ENCODE results near the gene CEMIP. TPM values are rescaled to one million over a fixed set of nuclear protein-coding genes. Genes with fewer than 3 reads are reported as not detected.

The CEMIP gene
- total RNA-seq, 2 donors from 2014 or later = 0.05 to 0.09 TPM

- Mint-ChIP-seq H3K4me1 (ENCODE audit: low read depth) (peaks cover 54% of the 10 kb centered on the region), H3K36me3 (ENCODE audit: insufficient read depth in 2 of 2) (peaks cover 5 to 10% of the 10 kb centered on the region in 2 donors)
Observed at GRCh38 chr15:80978685-80979329, 199.6 kb downstream of the CEMIP start.

GRCh38 chr15:80979538-80980200 is 200.5 kb downstream of the CEMIP start:
- H3K4me3 Mint-ChIP-seq = no peak overlapping the region
- H3K27me3 Mint-ChIP-seq (ENCODE audit: low read depth) = no peaks in the 10 kb centered on the region
- H3K27ac Mint-ChIP-seq = peak overlapping the region; percentile 19
- ATAC-seq (replicated peaks in 1 of 2) = no peak
- no peaks in the 10 kb centered on the region for H3K9me3 Mint-ChIP-seq
- peaks cover 5 to 10% of the 10 kb centered on the region in 2 donors for H3K36me3 Mint-ChIP-seq (ENCODE audit: insufficient read depth in 2 of 2)
- DNase-seq = no peak
- peaks cover 53% of the 10 kb centered on the region for H3K4me1 Mint-ChIP-seq (ENCODE audit: low read depth)

More at GRCh38 chr15:80978685-80979329, 199.6 kb downstream of the CEMIP start:
- no peak overlapping the region for H3K4me3 Mint-ChIP-seq
- ATAC-seq (replicated peaks in 1 of 2) (no peak), DNase-seq (no peak)
- no peaks in the 10 kb centered on the region for H3K27me3 Mint-ChIP-seq (ENCODE audit: low read depth)
- peak overlapping the region; percentile 48 for H3K27ac Mint-ChIP-seq
- H3K9me3 Mint-ChIP-seq = no peaks in the 10 kb centered on the region

DNA sequence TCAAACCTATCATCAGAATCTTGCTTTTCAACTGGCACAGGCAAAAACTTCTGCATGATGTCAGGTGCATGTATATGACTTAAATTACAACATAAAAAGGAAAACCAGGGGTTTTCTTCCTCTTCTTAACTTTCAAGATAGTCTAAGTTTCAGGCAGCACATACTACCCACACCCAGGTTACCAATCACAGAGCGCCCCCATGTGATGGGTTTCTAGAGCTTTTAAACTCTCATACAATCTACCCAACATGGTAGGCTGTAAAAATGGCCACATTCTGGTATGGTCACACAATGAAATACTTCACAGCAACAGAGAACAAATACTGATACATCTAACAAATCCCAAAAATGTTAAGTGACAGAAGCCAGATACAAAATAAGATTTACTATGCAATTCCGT is 203.0 kb downstream of the CEMIP start:
- Mint-ChIP-seq H3K4me1 (ENCODE audit: low read depth) (peaks cover 65% of the 10 kb centered on the region), H3K9me3 (no peaks in the 10 kb centered on the region), H3K36me3 (ENCODE audit: insufficient read depth in 2 of 2) (peaks cover 5 to 10% of the 10 kb centered on the region in 2 donors), H3K27ac (peak overlapping the region; percentile 74), H3K4me3 (peak overlapping the region in 1 of 2 donors; percentile 7), H3K27me3 (ENCODE audit: low read depth) (no peaks in the 10 kb centered on the region)
- peak in 1 of 2 donors; percentile 21 for DNase-seq
- peak in 1 of 2 donors; percentile 43 for ATAC-seq (replicated peaks in 1 of 2)

GRCh38 chr15:80982839-80983238 is 203.7 kb downstream of the CEMIP start:
- DNase-seq (no peak), ATAC-seq (replicated peaks in 1 of 2) (no peak)
- H3K9me3 Mint-ChIP-seq = no peaks in the 10 kb centered on the region
- peaks cover 5 to 7% of the 10 kb centered on the region in 2 donors for H3K36me3 Mint-ChIP-seq (ENCODE audit: insufficient read depth in 2 of 2)
- H3K27me3 Mint-ChIP-seq (ENCODE audit: low read depth) = no peaks in the 10 kb centered on the region
- peak overlapping the region; percentile 74 for H3K27ac Mint-ChIP-seq
- peaks cover 64% of the 10 kb centered on the region for H3K4me1 Mint-ChIP-seq (ENCODE audit: low read depth)
- H3K4me3 Mint-ChIP-seq = no peak overlapping the region

- H3K36me3 Mint-ChIP-seq (ENCODE audit: insufficient read depth in 2 of 2) = peaks cover 11 to 12% of the 10 kb centered on the region in 2 donors
- peaks cover 58% of the 10 kb centered on the region for H3K4me1 Mint-ChIP-seq (ENCODE audit: low read depth)
- H3K4me3 Mint-ChIP-seq = peak overlapping the region in 1 of 2 donors; percentile 10
- H3K9me3 Mint-ChIP-seq = no peaks in the 10 kb centered on the region
- DNase-seq (no peak), ATAC-seq (replicated peaks in 1 of 2) (no peak)
- no peaks in the 10 kb centered on the region for H3K27me3 Mint-ChIP-seq (ENCODE audit: low read depth)
- H3K27ac Mint-ChIP-seq = peak overlapping the region; percentile 2
Observed at GRCh38 chr15:80984856-80985255, 205.7 kb downstream of the CEMIP start.

DNA sequence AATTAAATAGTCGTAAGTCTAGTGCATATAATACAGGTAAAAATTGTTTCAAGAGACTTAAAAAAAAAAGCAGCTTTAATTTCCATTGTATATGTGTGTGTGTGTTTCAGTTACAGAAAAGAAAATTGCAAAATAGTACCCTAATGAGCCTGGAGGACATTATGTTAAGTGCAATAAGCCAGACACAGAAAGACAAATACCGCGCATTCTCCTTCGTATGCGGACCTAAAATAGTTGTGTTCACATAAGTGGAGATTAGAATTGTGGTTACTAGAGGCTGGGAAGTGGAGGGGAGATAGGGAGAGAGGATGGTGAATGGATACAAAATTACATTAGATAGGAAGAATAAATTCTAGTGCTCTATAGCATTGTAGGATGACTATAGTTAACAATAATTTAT is 206.8 kb downstream of the CEMIP start:
- no peak overlapping the region for H3K4me3 Mint-ChIP-seq
- no peaks in the 10 kb centered on the region for H3K9me3 Mint-ChIP-seq
- H3K27ac Mint-ChIP-seq = no peak overlapping the region
- ATAC-seq (replicated peaks in 1 of 2) = no peak
- no peaks in the 10 kb centered on the region for H3K27me3 Mint-ChIP-seq (ENCODE audit: low read depth)
- peaks cover 11 to 12% of the 10 kb centered on the region in 2 donors for H3K36me3 Mint-ChIP-seq (ENCODE audit: insufficient read depth in 2 of 2)
- DNase-seq = no peak
- peaks cover 61% of the 10 kb centered on the region for H3K4me1 Mint-ChIP-seq (ENCODE audit: low read depth)

DNA sequence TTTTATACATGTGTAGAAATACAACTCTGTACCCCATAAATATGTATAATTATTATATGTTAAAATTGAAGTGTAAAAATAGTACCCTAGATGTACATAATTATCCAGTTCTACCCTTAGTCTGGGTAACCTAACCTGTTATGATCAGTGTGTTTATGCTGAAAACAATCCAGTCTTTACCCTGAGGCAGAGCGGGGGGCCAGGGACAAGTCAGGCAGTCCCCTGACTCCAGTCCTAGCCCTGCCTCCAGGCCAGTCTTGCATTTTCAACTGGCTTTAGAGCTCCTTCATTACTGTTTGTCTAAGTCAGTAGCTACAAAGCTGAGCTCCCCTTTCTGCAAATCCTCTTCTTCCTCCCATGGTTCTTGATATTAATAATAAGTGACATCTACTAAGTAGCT is 207.3 kb downstream of the CEMIP start:
- H3K4me3 Mint-ChIP-seq = peak overlapping the region; percentile 31 to 65
- H3K27ac Mint-ChIP-seq = peak overlapping the region; percentile 79
- H3K9me3 Mint-ChIP-seq = no peaks in the 10 kb centered on the region
- no peaks in the 10 kb centered on the region for H3K27me3 Mint-ChIP-seq (ENCODE audit: low read depth)
- H3K36me3 Mint-ChIP-seq (ENCODE audit: insufficient read depth in 2 of 2) = peaks cover 11 to 12% of the 10 kb centered on the region in 2 donors
- DNase-seq (no peak), ATAC-seq (replicated peaks in 1 of 2) (no peak)
- H3K4me1 Mint-ChIP-seq (ENCODE audit: low read depth) = peaks cover 66% of the 10 kb centered on the region

GRCh38 chr15:80988148-80988796 is 209.1 kb downstream of the CEMIP start:
- Mint-ChIP-seq H3K4me1 (ENCODE audit: low read depth) (peaks cover 70% of the 10 kb centered on the region), H3K9me3 (no peaks in the 10 kb centered on the region), H3K27ac (peak overlapping the region; percentile 92), H3K4me3 (peak overlapping the region; percentile 95 to 98), H3K36me3 (ENCODE audit: insufficient read depth in 2 of 2) (peaks cover 11 to 12% of the 10 kb centered on the region in 2 donors), H3K27me3 (ENCODE audit: low read depth) (no peaks in the 10 kb centered on the region)
- ATAC-seq (replicated peaks in 1 of 2) (no peak), DNase-seq (no peak)

DNA sequence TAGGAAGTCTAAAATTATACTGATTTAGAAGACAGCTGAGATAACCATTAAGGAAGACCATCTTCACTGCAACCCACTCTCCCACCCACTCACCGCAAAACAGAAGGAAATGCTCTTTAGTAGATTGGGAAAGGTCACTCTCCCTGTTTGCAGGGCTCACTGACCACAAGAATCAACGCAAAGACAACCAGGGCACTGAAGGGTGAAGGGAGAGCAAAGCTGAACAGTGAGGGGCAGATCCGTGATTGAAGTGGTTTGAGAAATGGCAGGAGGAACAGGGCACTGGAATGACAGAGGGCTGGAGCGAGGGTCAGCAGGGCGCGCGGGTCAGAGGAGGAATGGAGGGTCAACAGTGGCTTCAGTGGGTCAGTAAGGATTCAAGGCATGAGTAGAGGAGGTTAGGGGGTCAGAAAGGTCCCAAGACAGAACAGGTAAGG is 209.9 kb downstream of the CEMIP start:
- no peaks in the 10 kb centered on the region for H3K27me3 Mint-ChIP-seq (ENCODE audit: low read depth)
- H3K4me3 Mint-ChIP-seq = peak overlapping the region; percentile 95 to 98
- H3K36me3 Mint-ChIP-seq (ENCODE audit: insufficient read depth in 2 of 2) = peaks cover 11 to 12% of the 10 kb centered on the region in 2 donors
- H3K27ac Mint-ChIP-seq = peak overlapping the region; percentile 92
- no peak for ATAC-seq (replicated peaks in 1 of 2)
- DNase-seq = no peak
- H3K4me1 Mint-ChIP-seq (ENCODE audit: low read depth) = peaks cover 68% of the 10 kb centered on the region
- H3K9me3 Mint-ChIP-seq = no peaks in the 10 kb centered on the region

GRCh38 chr15:80989518-80990478 is 210.6 kb downstream of the CEMIP start, which contains the start of gene MESD:
Gene MESD, minus strand, starts transcription at chr15:80989819. Its CDS starts 28 bp downstream, at chr15:80989791.
- peak within 1 kb of the TSS; percentile 92 for H3K27ac Mint-ChIP-seq
- peak within 1 kb of the TSS; percentile 95 to 98 for H3K4me3 Mint-ChIP-seq
- peak; percentile 99 to 100 for ATAC-seq (replicated peaks in 1 of 2)
- H3K36me3 Mint-ChIP-seq (ENCODE audit: insufficient read depth in 2 of 2) = peaks cover 11 to 12% of the 10 kb centered on the region in 2 donors
- H3K4me1 Mint-ChIP-seq (ENCODE audit: low read depth) = peaks cover 63% of the 10 kb centered on the region
- H3K9me3 Mint-ChIP-seq = no peaks in the 10 kb centered on the region
- DNase-seq = peak; percentile 97
- no peaks in the 10 kb centered on the region for H3K27me3 Mint-ChIP-seq (ENCODE audit: low read depth)

- no peaks in the 10 kb centered on the region for H3K27me3 Mint-ChIP-seq (ENCODE audit: low read depth)
- H3K27ac Mint-ChIP-seq = no peak overlapping the region
Observed at GRCh38 chr15:80990955-80991354, 211.8 kb downstream of the CEMIP start.

GRCh38 chr15:80991421-80991820 is 212.3 kb downstream of the CEMIP start:
- Mint-ChIP-seq H3K27ac (no peak overlapping the region), H3K4me1 (ENCODE audit: low read depth) (peaks cover 47% of the 10 kb centered on the region), H3K27me3 (ENCODE audit: low read depth) (no peaks in the 10 kb centered on the region)

More at GRCh38 chr15:80990955-80991354, 211.8 kb downstream of the CEMIP start:
- no peak for DNase-seq
- Mint-ChIP-seq H3K4me1 (ENCODE audit: low read depth) (peaks cover 52% of the 10 kb centered on the region), H3K9me3 (no peaks in the 10 kb centered on the region), H3K4me3 (peak overlapping the region in 1 of 2 donors; percentile 45), H3K36me3 (ENCODE audit: insufficient read depth in 2 of 2) (peaks cover 11 to 12% of the 10 kb centered on the region in 2 donors)
- ATAC-seq (replicated peaks in 1 of 2) = no peak

More at GRCh38 chr15:80991421-80991820, 212.3 kb downstream of the CEMIP start:
- H3K9me3 Mint-ChIP-seq = peaks cover 0 to 4% of the 10 kb centered on the region in 2 donors
- DNase-seq (peak; percentile 17 to 33), ATAC-seq (replicated peaks in 1 of 2) (peak in 1 of 2 donors; percentile 19)
- peak overlapping the region in 1 of 2 donors; percentile 55 for H3K4me3 Mint-ChIP-seq
- peaks cover 12 to 13% of the 10 kb centered on the region in 2 donors for H3K36me3 Mint-ChIP-seq (ENCODE audit: insufficient read depth in 2 of 2)
